GM12878 (cell line): ENCODE measurements around the gene NAB1. TPM values are rescaled to one million over a fixed set of nuclear protein-coding genes. Genes with fewer than 3 reads are reported as not detected.

ENCODE experiments used
- ATAC-seq: fragments of 200-7000 bp; cut with Tn5 transposase; 3 replicates; pipeline ENCODE4 v1.9.1; 2020; ENCODE audit warnings: mild to moderate bottlenecking, moderate library complexity
- BruUV-seq: library from RNA; stranded (reverse); fragments of 400-500 nt; replicated peaks from 2 replicates; lab custom pipeline; 2021; lab: Mats Ljungman, UMichigan
- CTCF ChIA-PET: fragments of 300-600 bp; sonication (Branson Sonifier 250); formaldehyde crosslinking; extraction: SDS; loops from one replicate; lab custom pipeline; 2021; ENCODE audit warnings: inconsistent platforms; lab: Yijun Ruan, JAX
- POLR2A ChIA-PET: fragments of 350-600 bp; formaldehyde crosslinking; extraction: SDS; loops from one replicate; lab custom pipeline; 2021; ENCODE audit warnings: inconsistent platforms; lab: Charles Lee
- RAD21 ChIA-PET: fragments of 300-600 bp; sonication (Branson Sonifier 250); formaldehyde crosslinking; loops from one replicate; lab custom pipeline; 2023; ENCODE audit warnings: antibody characterized with exemption; ENCODE audit not compliant: unreplicated experiment; lab: Charles Lee
- SMC1A ChIA-PET: fragments of 300-600 bp; sonication (Branson Sonifier 250); formaldehyde crosslinking; loops from one replicate; lab custom pipeline; 2023; ENCODE audit not compliant: unreplicated experiment, uncharacterized antibody; lab: Charles Lee
- DNase-seq: peaks from one replicate; pipeline ENCODE4 v3.0.0-alpha.2; 2011; ENCODE audit warnings: low read depth, low spot score
- FAIRE-seq: peaks from 3 replicates; lab custom pipeline; 2011; peaks lifted over from hg19 to GRCh38; lab: Jason Lieb, UNC
- H2AFZ ChIP-seq: 2 replicates; pipeline ENCODE4 v1.6.0; 2011; ENCODE audit warnings: low read depth, low read length, control low read depth; ENCODE audit not compliant: control insufficient read depth
- H3K27ac ChIP-seq: 2 replicates; pipeline ENCODE4 v1.5.1; 2011; ENCODE audit warnings: control low read depth; ENCODE audit not compliant: control insufficient read depth, insufficient read depth
- H3K27me3 ChIP-seq, 2 experiments: replicated peaks in 1 of 2; 2 replicates each; pipeline versions ENCODE4 v1.6.0 to v1.6.1; 2011; ENCODE audit warnings: low read length in 1 of 2; ENCODE audit not compliant: control insufficient read depth in 2 of 2, insufficient read depth in 2 of 2
- H3K36me3 ChIP-seq, 2 experiments: 2 replicates each; pipeline ENCODE4 v1.5.1; 2011; ENCODE audit warnings: low read length in 1 of 2; ENCODE audit not compliant: control insufficient read depth in 2 of 2, insufficient read depth in 2 of 2
- H3K4me1 ChIP-seq: 2 replicates; pipeline ENCODE4 v1.6.1; 2011; ENCODE audit warnings: mild to moderate bottlenecking, low read length, moderate library complexity, mixed read lengths; ENCODE audit not compliant: control insufficient read depth, insufficient read depth
- H3K4me2 ChIP-seq: 2 replicates; pipeline ENCODE4 v1.6.0; 2011; ENCODE audit warnings: control low read depth; ENCODE audit not compliant: control insufficient read depth, insufficient read depth
- H3K4me3 ChIP-seq: fragments of 200-600 bp; sonication (generic); 2 replicates; pipeline ENCODE4 v1.5.1; 2016
- H3K79me2 ChIP-seq: 2 replicates; pipeline ENCODE4 v1.6.0; 2011; ENCODE audit warnings: low read length; ENCODE audit not compliant: control insufficient read depth, insufficient read depth
- H3K9ac ChIP-seq: 2 replicates; pipeline ENCODE4 v1.8.0; 2011; ENCODE audit warnings: low read length, control low read depth, mixed read lengths; ENCODE audit not compliant: control insufficient read depth, insufficient read depth
- H3K9me3 ChIP-seq: replicated peaks from 3 replicates; pipeline ENCODE4 v1.5.1; 2011; ENCODE audit warnings: mild to moderate bottlenecking, low read length; ENCODE audit not compliant: control insufficient read depth, insufficient read depth
- H4K20me1 ChIP-seq: 2 replicates; pipeline ENCODE4 v1.6.0; 2011; ENCODE audit not compliant: control insufficient read depth, insufficient read depth
- ASH2L ChIP-seq: fragments of 300-600, 200-600 bp; sonication (generic); IDR thresholded peaks from 2 replicates; pipeline ENCODE4 v1.6.1; 2017; ENCODE audit warnings: low read depth, mild to moderate bottlenecking, borderline replicate concordance
- BCLAF1 ChIP-seq: fragments of 450-650 bp; IDR thresholded peaks from 2 replicates; pipeline ENCODE4 v1.6.1; 2017; ENCODE audit warnings: antibody characterized with exemption, mild to moderate bottlenecking, moderate library complexity
- CHD2 ChIP-seq: IDR thresholded peaks from 2 replicates; pipeline ENCODE4 v1.6.1; 2011; ENCODE audit warnings: low read depth, low read length, improper control_type of control experiment, borderline replicate concordance
- FOXM1 ChIP-seq: IDR thresholded peaks from 2 replicates; pipeline ENCODE4 v1.6.1; 2012; ENCODE audit warnings: low read depth, mild to moderate bottlenecking, inconsistent platforms, low read length, moderate library complexity
- GATAD2B ChIP-seq: fragments of 450-650 bp; conservative IDR thresholded peaks from 2 replicates; pipeline ENCODE4 v1.6.1; 2017; ENCODE audit warnings: low read depth, mild to moderate bottlenecking, moderate library complexity
- HDAC6 ChIP-seq: fragments of 200-600 bp; sonication (generic); IDR thresholded peaks from one replicate; pipeline ENCODE4 v1.8.0; 2017; ENCODE audit warnings: antibody characterized with exemption; ENCODE audit not compliant: unreplicated experiment
- IRF4 ChIP-seq: IDR thresholded peaks from 2 replicates; pipeline ENCODE4 v1.6.1; 2011; ENCODE audit warnings: low read depth, low read length
- MEF2A ChIP-seq: IDR thresholded peaks from 2 replicates; pipeline ENCODE4 v1.6.1; 2011; ENCODE audit warnings: low read depth, mild to moderate bottlenecking, low read length, moderate library complexity; ENCODE audit not compliant: insufficient read depth
- MYC ChIP-seq: IDR thresholded peaks from 2 replicates; pipeline ENCODE4 v1.6.1; 2011; ENCODE audit warnings: mild to moderate bottlenecking, low read length, moderate library complexity, inconsistent platforms; ENCODE audit not compliant: insufficient read depth, insufficient replicate concordance, insufficient read length, severe bottlenecking
- NBN ChIP-seq: fragments of 450-650 bp; IDR thresholded peaks from 2 replicates; pipeline ENCODE4 v1.6.1; 2016
- PML ChIP-seq: IDR thresholded peaks from 2 replicates; pipeline ENCODE4 v1.6.1; 2012; ENCODE audit warnings: low read length, inconsistent platforms
- POLR2AphosphoS2 ChIP-seq: IDR thresholded peaks from 2 replicates; pipeline ENCODE4 v1.6.1; 2011; ENCODE audit warnings: low read depth, mild to moderate bottlenecking, low read length, improper control_type of control experiment, moderate library complexity
- RUNX3 ChIP-seq: IDR thresholded peaks from 2 replicates; pipeline ENCODE4 v1.6.1; 2012; ENCODE audit warnings: low read length, inconsistent platforms
- SMC3 ChIP-seq: IDR thresholded peaks from 2 replicates; pipeline ENCODE4 v1.6.1; 2011; ENCODE audit warnings: low read length, improper control_type of control experiment, borderline replicate concordance
- SRF ChIP-seq, 2 experiments: IDR thresholded peaks; 2 replicates each; pipeline ENCODE4 v1.6.1; 2011; ENCODE audit warnings: low read depth in 2 of 2, low read length in 2 of 2, mild to moderate bottlenecking in 1 of 2, moderate library complexity in 1 of 2
- TBL1XR1 ChIP-seq: IDR thresholded peaks from 2 replicates; pipeline ENCODE4 v1.6.1; 2012; ENCODE audit warnings: low read depth, low read length, improper control_type of control experiment
- USF2 ChIP-seq: IDR thresholded peaks from 2 replicates; pipeline ENCODE4 v1.6.1; 2011; ENCODE audit warnings: low read depth, low read length, improper control_type of control experiment, borderline replicate concordance
- ZNF207 ChIP-seq: fragments of 450-650 bp; IDR thresholded peaks from 2 replicates; pipeline ENCODE4 v1.6.1; 2014; ENCODE audit warnings: antibody characterized with exemption, mild to moderate bottlenecking, borderline replicate concordance
- WGBS: methylation state at CpG from one replicate; pipeline ENCODE4 v1.1.6; 2016; ENCODE audit warnings: low lambda C conversion rate; ENCODE audit not compliant: insufficient replicate concordance, insufficient coverage; ENCODE audit errors: missing lambda C conversion rate; 5-methylcytosine and 5-hydroxymethylcytosine counted together
- in situ Hi-C: fragments of 300-500 bp; cut with MboI; formaldehyde crosslinking; loops from 9 replicates; pipeline ENCODE4 v1.14.3; 2018; ENCODE audit warnings: mixed read lengths
- intact Hi-C: fragments of 100-400 bp; cut with micrococcal nuclease; formaldehyde crosslinking; loops from one replicate; pipeline ENCODE4 v1.14.2; 2022; ENCODE audit not compliant: unreplicated experiment
- polyA plus RNA-seq, 11 experiments: library from polyadenylated mRNA; depleted of rRNA in 4 of 11; unstranded in 6 of 11; stranded (reverse) in 5 of 11; fragments of >200 nt; fragmentation: Nextera tagmentation in 4 of 11; fragmentation: Illumina TruSeq in 1 of 11; extraction: Ambion mirVana in 4 of 11; extraction: Trizol in 1 of 11; gene quantifications; 1 replicate in 1 of 11; 2 replicates in 10 of 11; pipeline versions ENCODE4 v1.2.1 to v1.2.3, GENCODE V29; 2011 to 2016; ENCODE audit warnings: inconsistent platforms in 2 of 11, missing spikeins in 2 of 11, low read depth in 1 of 11
- total RNA-seq, 4 experiments: library from RNA; depleted of rRNA in 3 of 4; stranded (reverse); fragments of >200 nt in 3 of 4; fragmentation: Illumina TruSeq in 1 of 4; extraction: Trizol in 1 of 4; gene quantifications; 2 replicates each; pipeline versions ENCODE4 v1.2.1 to v1.2.3, GENCODE V29; 2013 to 2021

NAB1 gene
- total and polyA plus RNA-seq, 10 of the 15 experiments (the other 5 are each of a cell fraction or from before 2014, with no cell fraction given) = 4.5 to 39.6 (median 23.0) TPM

GRCh38 chr2:190723397-190724090 lies 74.7 kb downstream of the NAB1 start:
- Histone ChIP-seq H3K4me3 (no peak overlapping the region), H3K27me3 (no peaks in the 10 kb centered on the region), H3K9ac (0 out of 2 replicates have a peak overlapping the region, but pooled peaks have one; percentile 8), H3K36me3 (no peaks in the 10 kb centered on the region), H3K27ac (peak overlapping the region; percentile 82), H3K79me2 (no peaks in the 10 kb centered on the region), H2AFZ (no peak overlapping the region), H3K9me3 (no peaks in the 10 kb centered on the region), H4K20me1 (no peaks in the 10 kb centered on the region), H3K4me2 (peak overlapping the region; percentile 82; the same call in 1 of the 2 replicates), H3K4me1 (peaks cover 38% of the 10 kb centered on the region)
- POLR2A ChIA-PET = no interaction called here
- DNase-seq (no peak), FAIRE-seq (no peak), ATAC-seq (no peak)
- no peak for TF ChIP-seq CHD2
- no peak for TF ChIP-seq ASH2L
- no peak for TF ChIP-seq MYC
- TF ChIP-seq RUNX3 = no peak
- no peak for TF ChIP-seq ZNF207
- TF ChIP-seq IRF4 = no peak
- no peak for TF ChIP-seq SRF (IDR thresholded peaks at IDR 0.05; ENCODE audit: low read depth in 2 of 2, low read length in 2 of 2)
- no peak for TF ChIP-seq USF2
- TF ChIP-seq SMC3 = no peak
- TF ChIP-seq HDAC6 = no peak
- TF ChIP-seq FOXM1 = no peak
- TF ChIP-seq GATAD2B = no peak
- no peak for TF ChIP-seq NBN
- no peak for TF ChIP-seq TBL1XR1
- TF ChIP-seq POLR2AphosphoS2 = no peak
- TF ChIP-seq PML = no peak
- TF ChIP-seq BCLAF1 = no peak
- TF ChIP-seq MEF2A = no peak
- no TSS peak for BruUV-seq
- WGBS = 97% methylated on average over 7 of the region's 7 CpGs
- intact Hi-C loops = loop anchor here (5.0 to 10.0 kb wide), 2 partner anchors 159 to 401 kb away; partner anchors contain the start of gene GLS
- CTCF ChIA-PET = interaction anchor here (0.6 kb wide), 1 partner anchor 16 kb away, joined by 3 read pairs; no protein-coding TSS in a partner anchor
- RAD21 ChIA-PET = interaction anchor here (1.1 to 1.8 kb wide), 2 partner anchors 19 to 40 kb away, joined by 3 to 5 read pairs; no protein-coding TSS in a partner anchor
- SMC1A ChIA-PET = interaction anchor here (2.4 kb wide), 1 partner anchor 30 kb away, joined by 10 read pairs; no protein-coding TSS in a partner anchor
- in situ Hi-C loops = no loop called here
